GM19240 (cell line): ENCODE measurements around the gene CFAP161.
"Not testable (repeated sequence)": the region's sequence is repeated elsewhere in the genome, so short reads cannot be mapped to it uniquely, and the experiment has no call there.

Experiments
- DNase-seq: peaks from one replicate; pipeline ENCODE4 v3.0.0; 2011; ENCODE audit warnings: low spot score; ENCODE audit not compliant: insufficient read length

The CFAP161 gene

GRCh38 chr15:81157195-81157938 lies 23.3 kb downstream of the CFAP161 start:
- DNase-seq, result no peak

- no peak for DNase-seq
These were observed 23.8 kb downstream of the CFAP161 start for GRCh38 chr15:81157939-81158223.

- not testable (repeated sequence) for DNase-seq
These were observed 24.5 kb downstream of the CFAP161 start for GRCh38 chr15:81158561-81158960.

- no peak for DNase-seq
These were observed 26.5 kb downstream of the CFAP161 start for GRCh38 chr15:81160312-81161159.

- DNase-seq, result no peak
These were observed 27.1 kb downstream of the CFAP161 start for GRCh38 chr15:81161160-81161673.

GRCh38 chr15:81161851-81162250 lies 27.8 kb downstream of the CFAP161 start:
- no peak for DNase-seq

GRCh38 chr15:81163961-81164800 lies 30.1 kb downstream of the CFAP161 start:
- DNase-seq, result no peak

GRCh38 chr15:81165535-81165934 lies 31.5 kb downstream of the CFAP161 start:
- no peak for DNase-seq

- no peak for DNase-seq
These were observed 32.7 kb downstream of the CFAP161 start for GRCh38 chr15:81166636-81167305.

- DNase-seq, result no peak
These were observed 34.1 kb downstream of the CFAP161 start for GRCh38 chr15:81168131-81168526.

- DNase-seq, result no peak
These were observed 34.6 kb downstream of the CFAP161 start for GRCh38 chr15:81168644-81169043.

- DNase-seq, result no peak
These were observed 36.4 kb downstream of the CFAP161 start for GRCh38 chr15:81170511-81170910.

GRCh38 chr15:81171286-81171685 lies 37.2 kb downstream of the CFAP161 start:
- no peak for DNase-seq

GRCh38 chr15:81174125-81174791 lies 40.2 kb downstream of the CFAP161 start:
- DNase-seq, result no peak

GRCh38 chr15:81174792-81175327 lies 40.8 kb downstream of the CFAP161 start:
- DNase-seq, result no peak

- no peak for DNase-seq
These were observed 41.4 kb downstream of the CFAP161 start for GRCh38 chr15:81175496-81175895.

GRCh38 chr15:81176291-81176893 lies 42.3 kb downstream of the CFAP161 start:
- DNase-seq, result no peak

- DNase-seq, result no peak
These were observed 44.3 kb downstream of the CFAP161 start for GRCh38 chr15:81178365-81178764.

- DNase-seq, result no peak
These were observed 47.1 kb downstream of the CFAP161 start for GRCh38 chr15:81181220-81181619.
